HG03196 (cell line): Measurements from ENCODE around the gene MLC1.

ENCODE experiments used
- ATAC-seq: cut with Tn5 transposase; IDR thresholded peaks from one replicate; pipeline ENCODE4 v1.9.1; 2021; ENCODE audit not compliant: unreplicated experiment

The MLC1 gene

DNA sequence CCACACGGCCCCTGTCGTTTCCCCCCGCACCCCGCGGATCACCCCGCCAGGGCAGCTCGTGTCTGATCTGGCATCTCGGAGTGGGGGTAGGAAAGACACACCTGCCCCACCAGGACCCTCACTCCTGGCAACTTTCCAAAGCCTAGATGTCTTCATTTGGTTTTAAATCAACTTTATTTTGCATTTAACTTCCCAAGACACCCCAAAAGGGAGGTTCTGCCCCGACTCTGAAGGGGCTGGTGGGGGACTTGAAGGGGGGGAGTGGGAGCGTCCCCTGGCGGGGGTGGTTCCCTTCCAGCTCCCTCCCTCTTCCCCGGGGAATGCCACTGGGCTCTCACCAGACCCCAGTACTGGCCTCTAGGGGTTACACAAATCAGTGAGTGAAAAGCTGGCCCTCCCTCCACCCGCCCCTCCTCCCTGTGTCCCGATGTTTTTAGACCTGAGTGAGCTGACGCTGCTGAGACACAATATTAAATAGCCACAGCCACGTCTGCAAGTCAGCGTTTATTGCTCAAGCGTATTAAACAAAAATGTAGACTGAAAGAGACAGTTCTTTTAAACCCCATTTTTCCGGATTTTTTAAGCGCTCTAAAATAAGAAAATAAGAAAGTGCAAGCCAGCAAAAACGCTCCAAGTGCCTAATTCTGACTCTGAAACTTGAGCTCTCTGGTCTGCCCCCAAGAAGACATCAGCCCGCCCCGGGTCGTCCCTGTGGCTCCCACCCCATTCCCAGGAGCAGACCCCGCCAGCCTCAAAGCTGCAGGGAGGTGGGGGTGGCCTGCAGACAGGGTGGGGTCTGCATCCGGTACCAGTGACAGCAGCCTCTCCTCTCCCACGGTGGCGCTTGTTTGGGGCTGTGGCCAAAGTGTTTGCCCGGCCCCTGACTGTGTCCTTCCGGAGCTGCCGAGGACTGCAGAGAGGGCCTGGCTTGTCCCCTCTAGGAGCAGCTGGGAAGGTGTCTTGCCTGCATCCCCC, 26.0 kb downstream of the MLC1 start:
- no peak for ATAC-seq

DNA sequence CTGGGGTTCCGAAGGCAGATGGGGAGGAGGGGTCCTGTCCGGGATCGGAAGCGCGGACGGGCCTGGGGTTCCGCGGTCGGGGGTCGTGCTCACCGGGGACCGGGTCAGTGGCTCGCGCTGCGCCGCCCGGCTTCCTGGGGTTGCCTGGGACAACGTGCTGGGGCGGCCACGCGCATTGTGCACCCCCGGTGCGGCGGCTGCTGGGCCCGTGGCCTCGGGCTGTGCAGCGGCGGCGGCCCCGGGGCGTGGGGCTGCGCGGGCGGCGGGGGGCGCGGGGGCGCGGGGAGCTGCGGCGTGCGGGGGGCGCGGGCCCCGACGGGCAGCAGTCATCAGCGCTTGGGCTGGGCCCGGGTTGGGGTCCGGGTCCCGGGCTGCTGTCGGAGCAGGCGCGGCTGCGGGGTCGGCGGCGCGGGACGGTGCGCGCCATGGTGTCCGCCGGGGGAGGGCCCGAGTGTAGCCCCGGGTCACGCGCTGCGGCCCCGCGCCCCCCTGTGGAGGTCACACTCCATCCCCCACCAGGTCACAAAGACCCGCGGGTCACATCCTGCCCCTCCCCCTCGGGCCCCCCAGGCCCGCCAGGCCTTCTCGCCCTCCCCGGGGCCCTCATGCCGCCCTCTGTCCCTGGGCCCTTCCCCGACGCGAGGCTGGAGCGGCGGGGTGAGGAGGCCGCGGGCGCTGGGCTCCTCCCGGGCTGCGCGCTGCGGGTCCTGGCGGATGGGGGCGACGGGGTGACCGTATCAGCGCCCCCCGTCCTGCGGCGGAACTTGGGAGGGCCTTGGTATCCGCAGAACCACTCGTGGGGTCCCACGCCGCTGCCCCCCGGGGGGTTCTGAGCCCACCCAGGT, 26.9 kb downstream of the MLC1 start, which contains the start of gene TTLL8:
Gene TTLL8 (minus strand): TSS at position 238 of the 845 bp plus-strand sequence.
- ATAC-seq = no peak

DNA sequence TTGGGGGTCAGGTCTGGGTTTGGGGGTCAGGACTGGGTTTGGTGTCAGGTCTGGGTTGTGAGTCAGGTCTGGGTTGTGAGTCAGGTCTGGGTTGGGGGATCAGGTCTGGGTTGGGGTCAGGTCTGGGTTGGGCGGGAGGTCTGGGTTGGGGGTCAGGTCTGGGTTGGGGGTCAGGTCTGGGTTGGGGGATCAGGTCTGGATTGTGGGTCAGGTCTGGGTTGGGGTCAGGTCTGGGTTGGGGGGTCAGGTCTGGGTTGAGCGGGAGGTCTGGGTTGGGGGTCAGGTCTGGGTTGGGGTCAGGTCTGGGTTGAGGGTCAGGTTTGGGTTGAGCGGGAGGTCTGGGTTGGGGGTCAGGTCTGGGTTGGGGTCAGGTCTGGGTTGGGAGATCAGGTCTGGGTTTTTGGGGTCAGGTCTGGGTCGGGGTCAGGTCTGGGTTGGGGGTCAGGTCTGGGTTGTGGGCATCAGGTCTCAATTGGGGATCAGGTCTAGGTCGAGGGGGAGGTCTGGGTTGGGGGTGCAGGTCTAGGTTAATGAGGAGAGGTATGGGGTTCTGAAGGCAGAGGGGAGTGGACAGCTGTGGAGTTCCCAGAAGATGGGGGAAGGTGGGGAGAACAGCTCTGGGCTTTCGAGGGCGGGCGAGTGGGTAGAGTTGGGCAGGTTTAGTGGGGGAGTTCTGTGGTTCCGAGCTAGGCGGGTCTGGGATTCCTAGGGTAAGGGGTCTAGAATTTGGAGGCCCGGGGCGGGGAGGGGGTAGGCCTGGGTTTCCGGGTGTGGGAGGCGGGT, 27.8 kb downstream of the MLC1 start:
- no peak for ATAC-seq

DNA sequence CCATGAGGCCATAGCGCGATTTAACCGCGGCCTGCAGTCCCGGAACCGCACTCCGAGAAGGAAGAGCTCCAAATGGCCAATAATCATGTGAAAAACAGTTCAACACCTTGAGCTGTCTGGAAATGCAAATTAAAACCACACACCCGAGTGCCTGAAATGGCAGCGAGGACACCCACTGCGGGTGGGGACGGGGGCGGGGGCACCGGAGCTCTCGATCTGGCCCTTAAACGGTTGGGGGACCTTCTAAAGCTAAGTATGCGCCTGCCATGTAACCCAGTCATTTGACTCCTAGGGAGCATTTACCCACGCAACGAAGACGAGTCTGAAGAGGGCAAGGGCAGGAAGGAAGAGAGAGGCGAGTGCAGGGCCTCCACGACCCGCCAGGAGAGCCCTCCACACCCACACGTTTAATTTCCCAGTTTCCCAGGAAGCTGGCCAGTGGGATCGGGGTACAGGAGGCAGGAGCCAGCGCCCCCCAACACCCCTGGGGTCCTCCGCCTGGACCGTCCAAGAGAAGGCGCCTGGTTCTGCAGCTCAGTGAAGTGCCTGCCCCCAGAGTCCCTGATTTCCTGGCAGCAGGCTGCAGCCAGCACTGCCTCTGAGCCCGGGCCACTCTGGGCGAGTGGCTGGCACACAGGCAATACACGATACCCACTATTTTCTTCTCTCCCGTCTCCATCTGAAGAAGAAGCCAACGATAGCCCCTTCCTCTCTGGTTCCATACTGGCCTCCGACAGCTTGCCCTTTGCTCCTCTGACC, 28.8 kb downstream of the MLC1 start:
- ATAC-seq = no peak

DNA sequence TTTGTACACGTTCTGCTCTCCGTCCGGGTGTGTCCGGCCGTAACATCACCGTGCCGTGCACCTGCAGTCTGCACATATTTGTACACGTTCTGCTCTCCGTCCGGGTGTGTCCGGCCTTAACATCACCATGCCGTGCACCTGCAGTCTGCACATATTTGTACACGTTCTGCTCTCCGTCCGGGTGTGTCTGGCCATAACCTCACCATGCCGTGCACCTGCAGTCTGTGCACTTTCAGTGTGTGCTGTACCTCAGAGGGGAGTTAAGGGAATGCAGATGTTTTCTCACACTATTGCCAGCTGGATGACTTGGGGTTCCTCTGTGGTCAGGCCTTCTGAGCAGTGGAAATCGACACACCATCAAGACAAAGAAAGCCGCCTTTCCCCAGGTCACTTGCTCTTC, 31.4 kb downstream of the MLC1 start:
- ATAC-seq = no peak

DNA sequence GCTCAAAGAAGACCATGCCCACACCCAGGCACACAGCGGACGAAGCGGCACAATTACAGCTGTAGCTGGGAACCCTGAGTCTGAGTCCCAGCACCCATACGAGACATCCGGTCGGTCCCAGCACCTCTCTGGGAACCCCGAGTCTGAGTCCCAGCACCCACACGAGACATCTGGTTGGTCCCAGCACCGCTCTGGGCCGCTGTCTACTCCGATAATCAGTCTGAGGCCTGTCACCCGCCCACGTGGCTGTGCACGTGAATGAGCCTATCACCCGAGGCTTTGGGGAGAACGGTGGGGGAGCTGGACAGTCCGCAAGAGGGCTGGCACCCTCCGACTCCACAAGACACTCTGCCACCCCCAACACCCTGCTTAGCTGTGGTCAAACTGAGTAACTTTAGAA, 33.3 kb downstream of the MLC1 start:
- no peak for ATAC-seq

DNA sequence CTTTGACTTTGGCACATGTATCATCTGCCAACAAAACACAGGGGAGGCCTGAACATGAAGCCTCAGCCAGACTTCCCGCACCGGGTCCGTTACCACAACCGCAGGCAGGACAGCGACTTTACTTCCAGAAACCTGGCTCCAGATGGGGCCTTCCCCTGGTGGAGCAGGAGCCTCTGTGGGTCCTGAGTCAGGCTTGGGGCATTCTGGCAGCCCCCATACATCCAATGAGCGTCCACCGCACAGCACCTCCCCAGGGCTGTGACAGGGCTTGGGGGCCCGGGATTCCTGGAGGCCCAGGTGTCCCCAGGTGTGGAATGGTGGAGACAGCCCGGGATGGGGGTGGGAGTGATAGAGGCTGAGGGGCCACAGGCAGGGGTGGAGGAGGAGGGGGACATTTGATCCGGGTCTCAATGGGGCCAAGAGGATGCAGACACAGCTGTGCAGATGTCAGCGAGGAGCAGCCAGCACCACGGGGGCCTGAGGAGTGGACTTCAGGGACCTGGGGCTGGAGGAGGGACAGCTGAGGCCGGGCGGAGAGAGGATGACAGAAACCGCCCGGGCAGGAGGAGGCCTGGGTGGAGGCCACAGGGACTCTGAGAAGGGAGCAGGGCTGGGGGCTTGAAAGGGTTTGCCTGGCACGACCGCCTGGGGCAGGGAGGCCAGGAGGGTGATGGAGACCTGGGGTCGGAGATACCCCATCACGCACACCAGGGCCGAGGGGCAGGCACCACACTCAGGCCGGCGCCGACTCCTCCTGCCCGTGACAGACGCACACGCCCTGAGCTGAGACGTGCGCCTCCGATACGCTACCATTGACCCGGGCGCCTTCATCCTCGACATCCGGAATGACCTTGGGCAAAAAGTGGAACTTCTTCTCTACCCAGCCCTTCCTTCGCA, 35.7 kb downstream of the MLC1 start:
- no peak for ATAC-seq

DNA sequence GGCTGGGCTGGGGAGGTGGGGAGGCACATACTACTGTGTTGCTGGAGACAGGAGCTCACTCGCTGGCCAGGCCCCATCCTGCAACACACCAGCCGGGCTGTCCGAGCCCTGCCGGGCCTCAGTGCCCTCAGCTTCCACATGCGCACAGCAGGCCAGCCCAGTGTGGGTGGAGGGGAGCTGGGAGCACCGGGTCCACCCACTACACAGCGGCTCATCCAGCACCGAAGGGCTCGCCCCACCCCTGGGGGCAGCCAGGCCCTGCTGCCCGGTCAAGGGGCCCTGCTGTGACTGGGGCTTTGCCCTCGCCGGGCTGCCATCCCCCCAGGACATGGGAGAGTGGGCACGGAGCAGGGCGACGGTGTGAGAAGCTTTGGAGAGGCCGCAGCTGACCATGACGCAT, 36.4 kb downstream of the MLC1 start:
- no peak for ATAC-seq

DNA sequence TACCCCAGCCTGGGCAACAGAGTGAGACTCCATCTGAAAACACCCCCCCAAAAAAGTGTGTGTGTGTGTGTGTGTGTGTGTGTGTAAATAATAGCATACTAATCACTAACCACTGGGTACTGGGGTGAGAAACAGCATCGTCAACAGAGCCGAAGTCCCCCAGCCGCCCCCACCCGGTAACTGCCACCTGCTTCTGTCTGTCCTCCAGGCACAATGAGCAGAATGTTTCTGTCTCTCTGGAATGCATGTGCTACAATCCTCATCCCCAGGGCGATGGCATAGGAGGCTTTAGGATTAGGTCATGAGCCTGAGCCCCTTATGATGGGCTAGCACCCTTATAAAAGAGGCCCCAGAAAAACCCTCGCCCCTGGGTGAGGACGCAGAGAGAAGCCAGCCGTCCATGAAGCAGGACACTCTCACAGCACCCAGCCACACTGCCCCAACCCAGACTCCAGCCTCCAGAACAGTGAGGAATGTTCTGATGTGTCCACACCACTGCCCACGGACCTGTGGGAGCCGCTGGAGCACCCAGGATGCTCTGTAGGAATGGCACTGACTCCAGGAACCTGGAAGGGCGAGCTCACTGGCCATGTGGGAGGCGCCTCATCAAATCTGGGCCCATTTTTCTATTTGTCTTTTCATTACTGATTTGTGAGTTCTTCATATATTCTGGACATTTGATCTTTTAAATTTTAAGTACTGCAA, 37.0 kb downstream of the MLC1 start:
- no peak for ATAC-seq

DNA sequence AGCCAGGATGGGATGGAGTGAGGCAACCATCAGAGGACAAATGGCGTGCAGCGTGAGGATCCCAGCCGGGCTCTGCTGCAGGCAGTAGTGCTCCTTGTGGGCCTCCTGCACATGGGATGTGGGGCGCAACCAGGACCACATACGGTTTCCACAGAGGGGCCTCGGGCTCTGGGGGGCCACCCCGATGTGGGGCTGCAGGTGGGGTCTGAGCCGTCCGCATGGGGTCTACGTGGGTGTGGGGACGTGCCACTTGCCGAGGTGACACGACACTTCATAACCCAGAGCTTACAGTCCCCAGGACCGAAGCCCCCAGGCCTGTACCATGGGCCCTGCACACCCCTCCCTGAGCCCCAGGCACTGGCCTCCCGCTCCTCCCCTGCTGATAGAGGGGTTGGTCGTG, 37.9 kb downstream of the MLC1 start:
- no peak for ATAC-seq

DNA sequence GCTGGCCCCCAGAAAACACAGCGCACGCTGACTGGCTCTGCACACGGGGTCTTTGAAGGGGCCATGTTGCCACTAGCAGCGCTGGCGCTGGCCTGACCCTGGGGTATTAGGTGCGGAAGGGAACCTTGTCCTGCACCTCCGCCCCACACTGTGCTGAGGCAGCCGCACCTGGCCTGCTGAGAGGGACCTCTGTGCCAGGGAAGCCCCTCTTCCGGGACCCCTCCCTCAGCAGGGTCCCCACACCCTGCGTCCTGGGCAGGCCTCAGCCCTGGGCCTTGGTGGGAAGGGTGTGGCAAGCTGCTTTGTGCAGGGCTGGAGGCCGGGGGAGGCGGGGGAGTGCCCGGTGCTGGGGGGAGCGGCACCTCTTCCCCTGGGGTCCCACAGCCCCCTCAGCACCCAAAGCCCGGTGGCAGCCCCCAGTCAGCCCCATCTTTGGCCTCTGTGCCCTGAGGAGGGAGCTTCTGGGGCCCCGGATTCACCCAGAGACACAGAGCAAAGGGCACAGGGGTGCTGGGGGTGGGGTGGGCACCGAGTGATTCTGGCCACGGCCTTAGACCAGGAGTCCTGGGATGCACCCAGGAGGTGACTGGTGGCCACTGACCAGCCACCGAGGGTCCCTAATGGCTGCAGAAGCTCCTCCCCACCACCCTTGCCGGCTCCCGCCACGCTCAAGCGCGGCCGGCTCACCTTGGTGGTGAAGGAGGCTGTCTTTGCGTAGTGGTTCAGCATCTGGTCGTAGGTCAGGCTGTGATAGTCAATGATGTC, 38.6 kb downstream of the MLC1 start:
- ATAC-seq = no peak

DNA sequence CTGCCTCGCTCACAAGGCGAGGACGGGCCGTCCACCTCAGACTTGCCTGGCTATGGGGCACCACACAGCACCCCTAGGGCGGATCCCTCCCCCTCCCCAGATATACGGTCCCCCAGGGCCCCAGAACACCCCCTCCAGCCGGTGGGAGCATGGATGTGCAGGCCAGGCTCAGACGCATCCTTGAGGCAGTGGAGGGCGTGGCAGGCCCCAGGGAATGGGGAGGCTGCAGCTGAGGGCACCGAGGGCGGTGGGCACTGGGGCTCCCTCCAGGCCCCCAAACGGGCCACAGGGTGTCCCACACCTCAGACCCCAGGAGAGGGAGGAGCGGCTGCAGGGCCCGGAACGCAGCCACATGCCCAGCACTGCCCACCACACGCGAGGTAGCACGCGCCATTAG, 39.2 kb downstream of the MLC1 start:
- no peak for ATAC-seq

DNA sequence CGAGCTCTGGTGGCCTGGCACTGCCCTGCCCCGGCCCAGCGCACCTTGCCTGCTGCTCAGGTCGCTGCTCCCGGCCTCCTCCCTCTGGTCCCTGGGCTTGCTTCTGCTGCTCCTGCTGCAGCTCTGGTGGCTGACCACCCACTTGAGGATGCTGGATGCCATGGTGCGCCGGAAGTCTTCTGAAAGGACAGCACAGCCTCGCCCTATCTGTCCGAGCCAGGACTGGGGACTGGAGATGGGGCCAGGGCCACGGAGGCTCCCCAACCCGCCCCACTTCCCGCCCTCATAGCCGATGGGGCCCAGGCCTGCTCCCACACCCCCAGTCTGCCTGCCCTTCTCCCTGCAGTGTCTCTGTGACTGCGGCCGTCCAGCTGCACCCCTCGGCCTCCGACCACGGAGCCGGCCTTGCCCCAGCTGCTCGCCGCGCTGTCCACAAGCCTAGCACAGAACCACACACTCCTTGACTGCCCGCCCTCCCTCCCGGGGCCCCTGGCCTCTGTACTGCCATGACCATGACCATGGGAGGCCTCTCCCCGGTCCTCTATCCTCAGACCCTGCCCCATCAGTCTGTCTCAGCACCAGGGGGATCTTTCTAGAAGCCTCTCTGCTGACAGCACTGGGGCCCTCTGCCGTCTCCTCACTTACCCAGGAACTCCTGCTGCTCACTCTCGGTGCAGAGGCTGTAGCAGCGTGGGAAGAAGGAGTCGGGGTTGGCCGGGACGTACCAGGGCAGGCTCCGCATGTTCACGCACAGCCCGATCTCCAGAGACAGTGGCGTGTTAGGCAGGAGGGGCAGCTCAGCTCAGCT, 39.8 kb downstream of the MLC1 start:
- ATAC-seq = no peak

DNA sequence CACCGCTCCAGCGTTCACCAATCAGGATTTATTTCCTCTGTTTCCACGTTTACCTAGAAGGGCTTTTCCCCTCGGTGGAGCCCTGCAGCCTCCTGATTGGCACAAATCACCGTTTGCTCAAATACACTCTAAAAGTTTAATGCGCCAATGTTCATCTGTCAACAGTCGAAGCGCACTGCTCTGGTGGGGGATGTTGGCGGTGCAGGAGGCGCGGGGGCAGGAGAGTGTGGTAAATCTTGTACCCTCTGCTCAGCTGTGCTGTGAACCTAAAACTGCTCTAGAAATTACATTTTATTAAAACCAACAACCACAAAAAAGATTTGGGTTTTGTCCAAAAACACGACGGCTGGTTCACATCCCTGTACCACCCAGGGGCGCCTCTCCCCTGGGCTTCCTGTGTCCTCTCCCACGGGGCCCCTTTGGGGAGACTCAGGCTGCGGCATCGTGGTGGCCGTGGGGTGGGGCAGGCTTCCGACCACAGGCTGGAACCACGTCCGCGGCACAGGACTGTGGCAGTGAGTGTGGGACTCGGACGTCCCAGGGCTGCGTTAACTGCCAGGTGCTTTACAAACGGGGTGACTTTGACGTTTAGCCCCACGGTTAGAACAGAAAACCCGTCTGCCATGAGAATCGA, 40.6 kb downstream of the MLC1 start:
- ATAC-seq = no peak

DNA sequence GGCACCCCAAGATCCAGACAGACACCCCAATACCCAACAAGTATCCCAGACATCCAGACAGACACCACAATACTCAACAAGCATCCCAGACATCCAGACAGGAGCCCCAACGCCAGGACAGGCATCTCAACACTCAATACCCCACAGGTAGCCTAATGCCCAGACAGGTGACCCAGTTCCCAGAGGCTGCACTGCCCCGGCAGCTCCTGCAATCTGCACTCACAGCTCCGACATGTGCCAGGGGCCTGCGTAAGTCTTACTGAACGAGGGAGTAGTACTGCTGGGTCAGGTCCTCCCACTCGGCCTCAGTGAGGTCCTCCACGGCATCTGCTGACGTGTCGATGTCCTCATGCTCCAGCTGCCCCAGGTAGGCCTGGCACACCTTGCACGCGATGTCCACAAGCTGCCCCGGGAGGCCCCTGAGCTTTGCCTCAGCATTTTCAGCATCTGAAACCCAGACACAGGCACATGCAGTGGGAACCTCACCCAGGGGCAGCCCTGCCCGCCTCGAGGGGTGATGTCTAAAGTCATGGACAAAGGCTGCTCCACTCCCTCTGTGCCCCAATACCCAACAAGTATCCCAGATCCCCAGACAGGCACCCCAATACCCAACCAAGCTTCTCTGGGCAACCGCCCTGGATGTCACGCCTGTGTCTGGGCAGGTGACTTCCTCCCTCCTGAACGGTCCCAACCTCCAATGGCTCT, 43.7 kb downstream of the MLC1 start:
- ATAC-seq = no peak

DNA sequence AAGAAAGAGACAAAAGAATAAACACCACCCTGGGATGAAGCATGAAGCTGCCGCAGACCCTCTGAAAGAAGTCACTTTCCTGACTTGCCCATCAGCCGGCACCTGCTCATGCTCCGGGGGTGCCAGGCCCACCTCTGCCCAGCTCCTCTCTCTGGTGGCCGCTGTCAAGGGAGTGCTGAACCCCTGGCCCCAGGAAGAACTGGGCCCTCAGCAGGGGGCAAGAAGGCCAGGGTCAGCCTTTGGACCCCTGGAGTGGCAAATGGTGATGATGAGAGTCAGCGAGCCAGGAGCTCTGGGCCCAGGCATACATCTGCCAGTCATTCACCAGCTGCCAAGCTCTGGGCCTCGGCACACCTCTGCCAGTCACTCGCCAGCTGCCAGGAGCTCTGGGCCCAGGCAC, 44.5 kb downstream of the MLC1 start:
- no peak for ATAC-seq
